ENCODE data around the gene HELQ. TPM values are rescaled to one million over a fixed set of nuclear protein-coding genes. Genes with fewer than 3 reads are reported as not detected.
A peak's percentile ranks its signal among the peaks of the same experiment; 100 is the strongest.

Gene HELQ, protein sequence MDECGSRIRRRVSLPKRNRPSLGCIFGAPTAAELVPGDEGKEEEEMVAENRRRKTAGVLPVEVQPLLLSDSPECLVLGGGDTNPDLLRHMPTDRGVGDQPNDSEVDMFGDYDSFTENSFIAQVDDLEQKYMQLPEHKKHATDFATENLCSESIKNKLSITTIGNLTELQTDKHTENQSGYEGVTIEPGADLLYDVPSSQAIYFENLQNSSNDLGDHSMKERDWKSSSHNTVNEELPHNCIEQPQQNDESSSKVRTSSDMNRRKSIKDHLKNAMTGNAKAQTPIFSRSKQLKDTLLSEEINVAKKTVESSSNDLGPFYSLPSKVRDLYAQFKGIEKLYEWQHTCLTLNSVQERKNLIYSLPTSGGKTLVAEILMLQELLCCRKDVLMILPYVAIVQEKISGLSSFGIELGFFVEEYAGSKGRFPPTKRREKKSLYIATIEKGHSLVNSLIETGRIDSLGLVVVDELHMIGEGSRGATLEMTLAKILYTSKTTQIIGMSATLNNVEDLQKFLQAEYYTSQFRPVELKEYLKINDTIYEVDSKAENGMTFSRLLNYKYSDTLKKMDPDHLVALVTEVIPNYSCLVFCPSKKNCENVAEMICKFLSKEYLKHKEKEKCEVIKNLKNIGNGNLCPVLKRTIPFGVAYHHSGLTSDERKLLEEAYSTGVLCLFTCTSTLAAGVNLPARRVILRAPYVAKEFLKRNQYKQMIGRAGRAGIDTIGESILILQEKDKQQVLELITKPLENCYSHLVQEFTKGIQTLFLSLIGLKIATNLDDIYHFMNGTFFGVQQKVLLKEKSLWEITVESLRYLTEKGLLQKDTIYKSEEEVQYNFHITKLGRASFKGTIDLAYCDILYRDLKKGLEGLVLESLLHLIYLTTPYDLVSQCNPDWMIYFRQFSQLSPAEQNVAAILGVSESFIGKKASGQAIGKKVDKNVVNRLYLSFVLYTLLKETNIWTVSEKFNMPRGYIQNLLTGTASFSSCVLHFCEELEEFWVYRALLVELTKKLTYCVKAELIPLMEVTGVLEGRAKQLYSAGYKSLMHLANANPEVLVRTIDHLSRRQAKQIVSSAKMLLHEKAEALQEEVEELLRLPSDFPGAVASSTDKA
- total RNA-seq (2012; rRNA removed) = 9.1 and 13.1 TPM in 2 replicates
- 7.4 and 8.8 TPM in 2 replicates for polyA plus RNA-seq (2012; rRNA removed)
- 3.8 and 5.9 TPM in 2 replicates for polyA plus RNA-seq (2012; cell fraction: cytosol; rRNA removed)
- polyA plus RNA-seq (2012; cell fraction: nucleus; rRNA removed; ENCODE audit: low replicate concordance) = 2.8 and 7.8 TPM in 2 replicates
- Bru-seq, nascent RNA = percentile 59 among the genes with signal in this experiment
- percentile 61 among the genes with signal in this experiment for BruChase-seq, experiment 1, labeled RNA remaining after a 6-hour chase
- percentile 57 among the genes with signal in this experiment for BruChase-seq, experiment 2, labeled RNA remaining after a 2-hour chase
- long read RNA-seq, partial matches to known transcripts = 2 of 15 reads
- long read RNA-seq, other reads (novel, unspliced or antisense) = 7 of 15 reads

DNA sequence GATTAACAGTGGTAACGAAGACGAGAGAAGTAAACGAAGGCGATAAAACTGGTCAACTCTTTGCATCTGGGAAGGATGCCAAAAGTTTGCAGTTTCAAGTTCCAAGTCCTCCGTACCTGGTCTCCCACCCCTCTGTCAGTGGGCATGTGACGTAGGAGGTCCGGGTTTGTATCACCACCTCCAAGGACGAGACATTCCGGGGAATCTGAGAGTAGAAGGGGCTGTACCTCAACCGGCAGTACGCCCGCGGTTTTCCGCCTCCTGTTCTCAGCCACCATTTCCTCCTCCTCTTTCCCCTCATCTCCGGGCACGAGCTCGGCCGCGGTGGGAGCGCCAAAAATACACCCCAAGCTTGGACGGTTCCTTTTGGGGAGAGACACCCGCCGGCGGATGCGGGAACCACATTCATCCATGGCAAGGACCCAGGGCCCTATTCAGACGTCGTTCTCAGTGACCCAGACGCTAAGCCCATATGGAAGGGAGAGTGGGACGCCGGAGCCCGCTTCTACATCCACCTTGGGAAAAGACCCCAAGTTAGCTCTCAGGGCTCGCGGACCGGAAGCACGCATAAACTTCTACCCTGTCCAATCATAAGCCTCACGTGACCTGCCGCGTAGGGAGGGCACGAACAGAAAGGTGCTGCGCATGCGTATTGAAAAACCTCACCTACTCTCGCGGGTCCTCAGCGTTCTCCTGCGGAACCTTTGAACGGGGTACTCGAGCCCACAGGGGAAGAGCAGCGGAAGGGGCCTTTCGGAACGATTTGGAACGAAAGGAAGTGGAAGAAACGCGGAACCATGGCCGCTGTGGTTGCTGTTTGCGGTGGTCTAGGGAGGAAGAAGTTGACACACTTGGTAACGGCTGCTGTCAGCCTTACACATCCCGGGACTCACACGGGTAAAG is at the start of gene HELQ, which contains the start of gene MRPS18C:
Gene HELQ (minus strand): TSS at position 543 of the 903 bp plus-strand sequence. CDS start 130 bp downstream, at position 413.
Gene MRPS18C (plus strand): TSS at position 778 of the 903 bp plus-strand sequence. CDS start 20 bp downstream, at position 798.
- Histone ChIP-seq H2BK5ac (ENCODE audit: low read depth, low read length, poor library complexity, severe bottlenecking) (peak within 1 kb of the TSS; percentile 70), H3K9me3 (ENCODE audit: control insufficient read depth, insufficient read depth, low read length) (no peaks in the 10 kb centered on the region), H2BK120ac (ENCODE audit: low read depth, low read length) (0 out of 2 replicates have a peak within 1 kb of the TSS, but pooled peaks have one; percentile 2), H2AK5ac (ENCODE audit: low read depth, low read length) (peak within 1 kb of the TSS; percentile 59), H4K20me1 (ENCODE audit: insufficient read depth, low read length) (no peaks in the 10 kb centered on the region), H3K9ac (ENCODE audit: low read depth, low read length) (peak within 1 kb of the TSS; percentile 95), H3K56ac (ENCODE audit: extremely low read depth, insufficient read depth, low read length) (peak within 1 kb of the TSS; percentile 87), H3K27me3 (ENCODE audit: control insufficient read depth, insufficient read depth, low read length) (no peaks in the 10 kb centered on the region), H3K36me3 (ENCODE audit: control insufficient read depth, insufficient read depth, low read length) (peaks cover 6% of the 10 kb centered on the region), H2BK20ac (ENCODE audit: low read depth, low read length) (no peak within 1 kb of the TSS), H3K23ac (ENCODE audit: low read depth, low read length) (peak within 1 kb of the TSS; percentile 93), H3K18ac (ENCODE audit: low read depth, low read length) (peak within 1 kb of the TSS; percentile 61), H2BK15ac (ENCODE audit: low read depth, low read length) (no peak within 1 kb of the TSS; the same call in 2 of the 3 replicates), H2AFZ (replicated peaks; ENCODE audit: low read length, poor library complexity) (peak within 1 kb of the TSS; percentile 99), H4K91ac (ENCODE audit: insufficient read depth, low read depth, low read length) (peak within 1 kb of the TSS; percentile 38), H3K79me1 (ENCODE audit: low read depth in 1 of 2, low read length in 2 of 2) (peaks cover 10 to 32% of the 10 kb centered on the region in 2 experiments), H4K8ac (ENCODE audit: low read depth in 2 of 2, low read length in 2 of 2) (peak within 1 kb of the TSS; percentile 85 to 98), H3K27ac (ENCODE audit: insufficient read depth, low read length) (peak within 1 kb of the TSS; percentile 78), H3K4me2 (ENCODE audit: low read depth, low read length) (peak within 1 kb of the TSS; percentile 74), H3K4ac (ENCODE audit: low read depth, low read length) (peak within 1 kb of the TSS; percentile 85), H3K4me1 (ENCODE audit: control insufficient read depth, insufficient read depth, low read length) (no peaks in the 10 kb centered on the region), H4K5ac (ENCODE audit: low read depth, low read length) (peak within 1 kb of the TSS; percentile 87), H2AK9ac (replicated peaks; ENCODE audit: low read depth, low read length, poor library complexity) (peak within 1 kb of the TSS; percentile 84), H3K9me1 (ENCODE audit: insufficient read depth, low read length) (no peaks in the 10 kb centered on the region), H3K4me3 (ENCODE audit: insufficient read depth, low read depth, low read length) (peak within 1 kb of the TSS; percentile 67), H3K14ac (replicated peaks; ENCODE audit: low read depth, low read length) (peak within 1 kb of the TSS; percentile 88)
- peak; percentile 96 for ATAC-seq (ENCODE audit: low read depth)
- intact Hi-C loops (cut with micrococcal nuclease) (loop anchor here (1.0 to 10.0 kb wide), 4 partner anchors 93 to 991 kb away; partner anchors contain the start of gene COQ2), dilution Hi-C loops (cut with HindIII; ENCODE audit: low sequenced_read_pairs, unreplicated experiment) (no loop called here), in situ Hi-C loops (cut with MboI; ENCODE audit: low sequenced_read_pairs) (loop anchor here (10.0 kb wide), 1 partner anchor 171 kb away; the partner anchor contains the start of gene COQ2)
- peak; percentile 99 for DNase-seq
- ChIA-PET CTCF (interaction anchor here (1.3 kb wide), 1 partner anchor 94 kb away, joined by 4 read pairs; no protein-coding TSS in a partner anchor), POLR2A (ENCODE audit: unreplicated experiment) (no interaction called here)
- no TSS peak for BruUV-seq (replicated peaks)
- WGBS, 2 experiments (ENCODE audit: extremely low coverage in 2 of 2, insufficient read length in 1 of 2) = no CpG with 5 or more reads among the region's 58 CpGs
- TF ChIP-seq, protein P1, sequence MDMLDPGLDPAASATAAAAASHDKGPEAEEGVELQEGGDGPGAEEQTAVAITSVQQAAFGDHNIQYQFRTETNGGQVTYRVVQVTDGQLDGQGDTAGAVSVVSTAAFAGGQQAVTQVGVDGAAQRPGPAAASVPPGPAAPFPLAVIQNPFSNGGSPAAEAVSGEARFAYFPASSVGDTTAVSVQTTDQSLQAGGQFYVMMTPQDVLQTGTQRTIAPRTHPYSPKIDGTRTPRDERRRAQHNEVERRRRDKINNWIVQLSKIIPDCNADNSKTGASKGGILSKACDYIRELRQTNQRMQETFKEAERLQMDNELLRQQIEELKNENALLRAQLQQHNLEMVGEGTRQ (IDR thresholded peaks at IDR 0.05; ENCODE audit: low read depth, low read length) = peak; percentile 100
- TF ChIP-seq CEBPB (IDR thresholded peaks at IDR 0.05; ENCODE audit: low read depth, low read length) (no peak), POLR2A (IDR thresholded peaks at IDR 0.05; ENCODE audit: low read depth, low read length) (peak; percentile 97), NFE2L2 (IDR thresholded peaks at IDR 0.05; ENCODE audit: low read depth, low read length) (no peak), RCOR1 (IDR thresholded peaks at IDR 0.05; ENCODE audit: insufficient replicate concordance, low read length) (no peak), CHD1 (IDR thresholded peaks at IDR 0.05; ENCODE audit: low read depth, low read length) (peak; percentile 84; the same call in 1 of the 2 replicates)
- TF ChIP-seq, protein P2, sequence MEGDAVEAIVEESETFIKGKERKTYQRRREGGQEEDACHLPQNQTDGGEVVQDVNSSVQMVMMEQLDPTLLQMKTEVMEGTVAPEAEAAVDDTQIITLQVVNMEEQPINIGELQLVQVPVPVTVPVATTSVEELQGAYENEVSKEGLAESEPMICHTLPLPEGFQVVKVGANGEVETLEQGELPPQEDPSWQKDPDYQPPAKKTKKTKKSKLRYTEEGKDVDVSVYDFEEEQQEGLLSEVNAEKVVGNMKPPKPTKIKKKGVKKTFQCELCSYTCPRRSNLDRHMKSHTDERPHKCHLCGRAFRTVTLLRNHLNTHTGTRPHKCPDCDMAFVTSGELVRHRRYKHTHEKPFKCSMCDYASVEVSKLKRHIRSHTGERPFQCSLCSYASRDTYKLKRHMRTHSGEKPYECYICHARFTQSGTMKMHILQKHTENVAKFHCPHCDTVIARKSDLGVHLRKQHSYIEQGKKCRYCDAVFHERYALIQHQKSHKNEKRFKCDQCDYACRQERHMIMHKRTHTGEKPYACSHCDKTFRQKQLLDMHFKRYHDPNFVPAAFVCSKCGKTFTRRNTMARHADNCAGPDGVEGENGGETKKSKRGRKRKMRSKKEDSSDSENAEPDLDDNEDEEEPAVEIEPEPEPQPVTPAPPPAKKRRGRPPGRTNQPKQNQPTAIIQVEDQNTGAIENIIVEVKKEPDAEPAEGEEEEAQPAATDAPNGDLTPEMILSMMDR (conservative IDR thresholded peaks at IDR 0.05; ENCODE audit: low read depth, low read length) = peak; percentile 22; the same call in 1 of the 2 replicates

Measured in IMR-90 (cell line).